Dermis blood vessel endothelial cell (primary cell): Measurements from ENCODE around the gene PPP2R2B. TPM values are rescaled to one million over a fixed set of nuclear protein-coding genes. Genes with fewer than 3 reads are reported as not detected.
"Not testable (repeated sequence)": the region's sequence is repeated elsewhere in the genome, so short reads cannot be mapped to it uniquely, and the experiment has no call there.

Source experiments
- DNase-seq: peaks from one replicate; pipeline ENCODE4 v3.0.0; 2010
- total RNA-seq: library from RNA; depleted of rRNA; stranded (reverse); fragments of >200 nt; gene quantifications from 2 replicates; pipeline ENCODE4 v1.2.3, GENCODE V29; 2014

Gene PPP2R2B
- total RNA-seq, 1 donor from 2014 or later, result not detected

- no peak for DNase-seq
Measured at GRCh38 chr5:146643776-146644175, 234.8 kb downstream of the PPP2R2B start.

DNA sequence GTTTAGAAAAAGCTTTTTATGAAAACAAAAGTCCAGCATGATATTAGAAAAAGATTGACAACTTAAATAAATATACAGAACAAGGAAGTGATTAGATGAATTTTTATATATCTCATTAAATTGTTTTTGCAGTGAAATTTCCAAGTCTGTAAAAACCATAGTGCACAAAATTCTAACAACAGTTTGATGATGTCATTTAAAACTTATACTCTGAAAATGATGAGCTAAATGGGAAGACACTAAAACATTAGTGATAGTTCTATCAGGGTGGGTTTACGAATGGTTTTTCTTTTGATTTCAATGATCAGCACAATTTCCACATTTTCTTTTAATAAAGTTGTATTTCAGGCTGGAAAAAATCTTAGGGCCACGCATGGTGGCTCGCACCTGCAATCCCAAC is 236.1 kb downstream of the PPP2R2B start:
- DNase-seq, result no peak

DNA sequence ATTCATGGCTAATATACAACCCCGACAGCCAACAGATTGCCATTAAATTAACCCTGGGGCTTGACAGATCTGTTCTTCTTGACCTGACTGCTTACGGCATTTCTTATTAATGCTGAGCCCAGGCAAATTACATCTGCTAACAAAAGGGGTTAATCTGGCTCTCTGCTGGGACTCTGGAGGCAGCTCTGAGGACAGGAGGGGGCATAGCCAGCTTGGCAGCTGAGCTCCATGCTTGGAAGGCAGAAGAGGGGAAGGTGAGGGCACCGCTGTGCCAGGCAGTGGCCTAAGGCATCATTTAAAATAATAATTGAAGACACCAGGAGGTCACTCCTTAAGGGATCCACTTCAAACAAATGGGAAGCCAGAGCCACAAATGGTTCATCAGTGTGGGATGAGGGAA is 236.6 kb downstream of the PPP2R2B start:
- DNase-seq, result no peak

- DNase-seq, result no peak
Measured at GRCh38 chr5:146640285-146640896, 238.2 kb downstream of the PPP2R2B start.

GRCh38 chr5:146635443-146635842 is 243.1 kb downstream of the PPP2R2B start:
- no peak for DNase-seq

GRCh38 chr5:146633323-146633764 is 245.2 kb downstream of the PPP2R2B start:
- DNase-seq, result no peak

GRCh38 chr5:146632620-146633322 is 245.8 kb downstream of the PPP2R2B start:
- no peak for DNase-seq

DNA sequence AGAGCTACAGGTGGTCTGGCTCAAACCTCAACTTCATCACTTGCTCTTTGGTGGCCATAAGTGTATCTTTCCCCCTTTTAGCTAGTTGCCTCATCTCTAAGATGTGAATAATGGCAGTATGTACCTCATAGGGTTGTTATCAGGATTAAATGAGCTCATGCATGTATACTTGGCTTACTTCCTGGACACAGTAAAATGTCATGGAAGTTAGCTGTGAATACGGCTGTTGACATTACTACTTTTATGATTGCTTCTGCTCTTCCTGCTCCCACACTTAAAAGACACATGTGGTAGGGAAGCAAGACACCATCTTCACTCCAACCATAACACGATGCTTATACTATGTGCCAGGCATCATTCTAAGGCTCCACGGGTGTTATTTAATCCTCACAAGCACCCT is 248.1 kb downstream of the PPP2R2B start:
- no peak for DNase-seq

GRCh38 chr5:146628950-146629349 is 249.6 kb downstream of the PPP2R2B start:
- DNase-seq, result no peak

GRCh38 chr5:146626936-146627335 is 251.6 kb downstream of the PPP2R2B start:
- DNase-seq, result no peak

DNA sequence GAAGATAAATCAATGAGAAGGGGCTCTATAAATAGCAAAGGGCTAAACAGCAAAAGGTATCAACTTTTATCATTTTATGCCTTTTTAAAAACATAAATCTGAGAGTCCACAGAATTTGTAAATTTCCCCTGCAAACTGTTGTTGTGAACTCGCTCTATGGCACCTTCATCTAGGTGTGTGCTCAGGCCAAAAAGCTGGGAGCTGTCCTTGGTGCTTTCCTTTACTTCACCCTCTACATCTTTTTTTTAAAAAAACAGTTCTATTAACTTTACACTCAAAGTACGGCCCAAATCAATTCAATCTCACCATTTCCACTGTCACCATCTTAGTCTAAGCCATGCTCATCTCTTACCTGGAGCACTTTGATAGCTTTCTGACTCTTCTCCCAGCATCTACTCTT is 254.4 kb downstream of the PPP2R2B start:
- DNase-seq, result no peak

GRCh38 chr5:146623666-146624065 is 254.9 kb downstream of the PPP2R2B start:
- no peak for DNase-seq

DNA sequence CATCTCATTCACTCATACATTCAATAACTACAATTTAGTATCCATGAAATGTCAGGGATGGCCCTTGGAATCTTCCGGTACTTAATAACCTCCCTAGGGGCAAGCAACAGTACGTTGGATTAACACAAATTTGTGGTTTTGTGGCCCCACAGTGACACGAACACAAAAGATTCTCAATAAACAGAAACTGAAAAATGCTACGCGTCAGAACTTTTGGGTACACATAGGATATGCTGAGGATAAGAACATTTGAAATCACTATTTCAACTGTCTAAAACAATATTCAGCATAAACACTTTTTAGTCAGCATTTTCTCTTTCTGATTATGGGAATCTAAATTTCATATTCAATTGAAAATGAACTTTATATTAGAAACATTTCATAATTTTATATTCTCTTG is 255.5 kb downstream of the PPP2R2B start:
- DNase-seq, result no peak

- DNase-seq, result no peak
Measured at GRCh38 chr5:146622391-146622790, 256.2 kb downstream of the PPP2R2B start.

DNA sequence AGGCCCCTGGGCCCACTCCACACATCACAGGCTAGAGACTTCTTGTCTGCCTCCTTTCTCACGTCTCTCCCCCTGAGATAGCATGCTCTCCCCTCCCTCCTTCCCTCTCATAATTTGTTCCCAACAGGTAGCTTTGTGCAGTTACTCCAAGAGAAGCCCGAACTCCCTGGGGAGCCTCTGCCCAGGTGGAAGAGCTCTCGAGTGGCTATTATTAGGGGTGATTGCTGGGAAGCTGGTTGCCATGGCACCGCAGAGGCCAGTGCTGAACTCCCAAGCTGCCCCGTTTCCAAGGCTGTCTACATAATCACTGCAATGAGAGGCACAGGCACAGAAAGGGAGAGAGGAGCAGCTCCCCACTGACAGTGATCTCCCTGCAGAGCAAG is 257.9 kb downstream of the PPP2R2B start:
- no peak for DNase-seq

DNA sequence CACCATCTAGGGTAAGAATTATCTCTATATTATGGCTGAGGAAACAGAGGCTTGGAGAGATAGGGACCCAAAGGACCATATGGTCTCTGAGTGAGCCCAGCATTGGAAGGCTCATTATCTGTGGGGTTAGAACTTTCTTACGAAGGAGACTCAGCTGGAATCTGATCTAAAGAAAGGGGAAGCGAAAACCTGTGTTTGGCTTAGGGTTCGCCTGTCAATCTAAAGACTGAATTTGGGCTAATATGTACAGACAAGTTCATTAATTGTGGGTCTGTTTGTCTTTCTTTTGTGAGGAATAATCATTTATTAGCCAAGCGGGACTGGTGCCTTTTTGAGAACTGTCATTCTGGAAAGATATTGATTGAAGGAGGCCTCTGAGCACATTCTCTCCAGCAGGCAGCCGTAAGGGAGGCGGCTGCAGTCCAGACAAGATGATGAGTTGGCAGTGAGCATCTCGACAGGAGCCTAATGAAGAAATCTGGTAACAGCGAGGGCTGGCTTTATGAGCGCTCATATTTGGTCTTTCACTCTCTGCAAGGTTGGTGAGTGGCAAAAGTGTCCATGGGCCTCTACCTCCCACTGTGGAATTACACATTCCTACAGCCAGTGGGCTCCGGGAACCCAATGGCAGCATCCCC is 258.4 kb downstream of the PPP2R2B start:
- DNase-seq, result no peak

GRCh38 chr5:146618434-146618833 is 260.1 kb downstream of the PPP2R2B start:
- DNase-seq, result no peak

DNA sequence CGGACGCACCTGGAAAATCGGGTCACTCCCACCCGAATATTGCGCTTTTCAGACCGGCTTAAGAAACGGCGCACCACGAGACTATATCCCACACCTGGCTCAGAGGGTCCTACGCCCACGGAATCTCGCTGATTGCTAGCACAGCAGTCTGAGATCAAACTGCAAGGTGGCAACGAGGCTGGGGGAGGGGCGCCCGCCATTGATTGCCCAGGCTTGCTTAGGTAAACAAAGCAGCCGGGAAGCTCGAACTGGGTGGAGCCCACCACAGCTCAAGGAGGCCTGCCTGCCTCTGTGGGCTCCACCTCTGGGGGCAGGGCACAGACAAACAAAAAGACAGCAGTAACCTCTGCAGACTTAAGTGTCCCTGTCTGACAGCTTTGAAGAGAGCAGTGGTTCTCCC is 268.8 kb downstream of the PPP2R2B start:
- not testable (repeated sequence) for DNase-seq

DNA sequence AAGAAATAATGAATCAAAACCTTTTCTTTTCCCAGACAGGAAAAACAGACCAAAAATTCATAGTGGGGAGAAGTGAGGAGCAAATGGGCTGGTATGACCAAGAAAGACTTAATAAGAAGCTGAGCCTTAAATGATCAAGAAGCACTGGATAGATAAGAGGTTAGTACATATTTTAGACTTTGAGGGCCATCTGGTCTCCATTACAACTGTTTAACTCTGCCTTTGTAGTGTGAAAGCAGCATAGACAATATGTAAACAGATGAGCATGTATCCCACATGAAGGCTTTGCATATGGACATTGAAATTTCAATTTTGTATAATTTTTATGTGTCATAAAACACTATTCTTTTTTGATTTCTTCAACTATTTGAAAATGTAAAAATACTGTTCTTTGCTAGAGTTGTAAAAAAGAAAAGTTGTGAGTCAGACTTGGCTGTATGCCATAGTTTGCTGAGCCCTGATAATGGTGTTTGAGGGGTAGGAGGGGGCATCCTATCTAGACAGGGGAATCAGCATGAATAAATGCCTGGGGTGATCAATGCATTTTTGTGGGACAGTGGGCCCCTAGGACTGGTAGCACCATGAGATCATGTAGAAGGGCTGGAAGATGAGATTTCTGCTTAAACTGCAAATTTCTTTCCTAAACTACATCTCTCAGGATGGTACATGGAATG is 270.8 kb downstream of the PPP2R2B start:
- DNase-seq, result no peak

- DNase-seq, result no peak
Measured at GRCh38 chr5:146606893-146607292, 271.7 kb downstream of the PPP2R2B start.

- no peak for DNase-seq
Measured at GRCh38 chr5:146600376-146600775, 278.2 kb downstream of the PPP2R2B start.

GRCh38 chr5:146599261-146599660 is 279.3 kb downstream of the PPP2R2B start:
- DNase-seq, result no peak

GRCh38 chr5:146595088-146595487 is 283.5 kb downstream of the PPP2R2B start:
- no peak for DNase-seq

- no peak for DNase-seq
Measured at GRCh38 chr5:146592352-146592751, 286.2 kb downstream of the PPP2R2B start.
